HCT116 (cell line): Measurements from ENCODE around the gene TRAF3. TPM values are rescaled to one million over a fixed set of nuclear protein-coding genes. Genes with fewer than 3 reads are reported as not detected.

Experiments used
- ATAC-seq: fragments of 200-7000 bp; cut with Tn5 transposase; 2 replicates; pipeline ENCODE4 v1.9.1; 2020; ENCODE audit warnings: mild to moderate bottlenecking, moderate library complexity
- BruUV-seq: library from RNA; stranded (reverse); fragments of 400-500 nt; replicated peaks from 2 replicates; lab custom pipeline; 2021; lab: Mats Ljungman, UMichigan
- CTCF ChIA-PET: fragments of 300-600 bp; sonication (Branson Sonifier 250); formaldehyde crosslinking; loops from one replicate; lab custom pipeline; 2021; ENCODE audit warnings: antibody characterized with exemption; lab: Charles Lee
- POLR2A ChIA-PET: fragments of 300-600, 350-600 bp; sonication (Branson Sonifier 250); formaldehyde crosslinking; loops from one replicate; lab custom pipeline; 2021; ENCODE audit warnings: antibody characterized with exemption; lab: Charles Lee
- RAD21 ChIA-PET, 2 experiments: fragments of 300-600 bp; sonication (Branson Sonifier 250); formaldehyde crosslinking; loops; one replicate each; lab custom pipeline; 2023; ENCODE audit warnings: low total read pairs in 2 of 2; ENCODE audit not compliant: uncharacterized antibody in 2 of 2, unreplicated experiment in 2 of 2, low non-redundant PET in 1 of 2; lab: Charles Lee
- DNase-seq: peaks from one replicate; pipeline ENCODE4 v3.0.0-alpha.2; 2010; ENCODE audit warnings: low read depth, low spot score
- H2AFZ ChIP-seq: fragments of 200-600 bp; shearing (Covaris generic), sonication (generic); 2 replicates; pipeline ENCODE4 v1.6.1; 2017; ENCODE audit warnings: low read depth, mixed run types, mixed read lengths, antibody characterized with exemption, low read length; ENCODE audit not compliant: poor library complexity, severe bottlenecking
- H3K27ac ChIP-seq: 2 replicates; pipeline ENCODE4 v1.5.1; 2012; ENCODE audit warnings: low read depth, low read length
- H3K27me3 ChIP-seq: fragments of 200-600 bp; sonication (generic); 2 replicates; pipeline ENCODE4 v1.6.1; 2016; ENCODE audit warnings: mixed run types, low read length, mixed read lengths; ENCODE audit not compliant: insufficient read depth
- H3K36me3 ChIP-seq, 2 experiments: fragments of 200-500 bp in 1 of 2; fragments of 200-600 bp in 1 of 2; sonication (Bioruptor generic) in 1 of 2; sonication (generic) in 1 of 2; 2 replicates each; pipeline versions ENCODE4 v1.5.1 to v1.6.1; 2014 to 2016; ENCODE audit warnings: low read length in 2 of 2, inconsistent platforms in 1 of 2, mixed read lengths in 1 of 2, mixed run types in 1 of 2; ENCODE audit not compliant: insufficient read depth in 2 of 2, control insufficient read depth in 1 of 2
- H3K4me1 ChIP-seq, 2 experiments: fragments of 200-600 bp in 1 of 2; sonication (generic) in 1 of 2; 2 replicates each; pipeline versions ENCODE4 v1.5.1 to v1.6.1; 2012 to 2017; ENCODE audit warnings: low read length in 2 of 2, inconsistent platforms in 1 of 2, mild to moderate bottlenecking in 1 of 2, mixed read lengths in 1 of 2, mixed run types in 1 of 2, moderate library complexity in 1 of 2; ENCODE audit not compliant: insufficient read depth in 2 of 2, control insufficient read depth in 1 of 2
- H3K4me2 ChIP-seq: fragments of 200-600 bp; sonication (generic); 2 replicates; pipeline ENCODE4 v1.6.1; 2017; ENCODE audit warnings: mixed run types, low read length, mixed read lengths
- H3K4me3 ChIP-seq, 2 experiments: fragments of 200-600 bp in 1 of 2; sonication (generic) in 1 of 2; replicated peaks in 1 of 2; 2 replicates each; pipeline ENCODE4 v1.5.1; 2011 to 2016; ENCODE audit warnings: low read length in 2 of 2, control low read depth in 1 of 2, low read depth in 1 of 2, mild to moderate bottlenecking in 1 of 2, mixed read lengths in 1 of 2, mixed run types in 1 of 2
- H3K79me2 ChIP-seq: fragments of 200-600 bp; sonication (generic); 2 replicates; pipeline ENCODE4 v1.6.1; 2017; ENCODE audit warnings: mild to moderate bottlenecking, mixed run types, low read length, moderate library complexity, mixed read lengths; ENCODE audit not compliant: insufficient read depth
- H3K9ac ChIP-seq: fragments of 200-600 bp; sonication (generic); 2 replicates; pipeline ENCODE4 v1.6.1; 2016; ENCODE audit warnings: low read length, mixed read lengths
- H3K9me2 ChIP-seq: fragments of 200-600 bp; sonication (generic), shearing (Covaris generic); 2 replicates; pipeline ENCODE4 v1.6.1; 2017; ENCODE audit warnings: mixed run types, mild to moderate bottlenecking, moderate library complexity; ENCODE audit not compliant: insufficient read depth
- H3K9me3 ChIP-seq, 2 experiments: fragments of 200-500 bp in 1 of 2; fragments of 200-600 bp in 1 of 2; sonication (Bioruptor generic) in 1 of 2; sonication (generic) in 1 of 2; 2 replicates each; pipeline ENCODE4 v1.6.1; 2014 to 2017; ENCODE audit warnings: low read length in 2 of 2, mixed read lengths in 2 of 2, inconsistent platforms in 1 of 2, low read depth in 1 of 2, mild to moderate bottlenecking in 1 of 2, mixed run types in 1 of 2, moderate library complexity in 1 of 2; ENCODE audit not compliant: control insufficient read depth in 1 of 2, insufficient read depth in 1 of 2
- H4K20me1 ChIP-seq: fragments of 200-600 bp; sonication (generic), shearing (Covaris generic); 2 replicates; pipeline ENCODE4 v1.6.1; 2017; ENCODE audit warnings: mixed run types, mild to moderate bottlenecking, moderate library complexity; ENCODE audit not compliant: insufficient read depth
- EZH2phosphoT487 ChIP-seq: fragments of 200-600 bp; IDR thresholded peaks from 2 replicates; pipeline ENCODE4 v1.6.1; 2018; ENCODE audit warnings: antibody characterized with exemption, borderline replicate concordance
- POLR2AphosphoS5 ChIP-seq: IDR thresholded peaks from 2 replicates; pipeline ENCODE4 v1.6.1; 2011; ENCODE audit warnings: mild to moderate bottlenecking, low read depth, low read length, moderate library complexity
- RAD21 ChIP-seq: IDR thresholded peaks from 2 replicates; pipeline ENCODE4 v1.6.1; 2012; ENCODE audit warnings: low read depth, mild to moderate bottlenecking
- SIN3A ChIP-seq: IDR thresholded peaks from 2 replicates; pipeline ENCODE4 v1.6.1; 2012; ENCODE audit warnings: low read depth
- ZNF274 ChIP-seq: fragments of 200-500 bp; sonication (Bioruptor generic); IDR thresholded peaks from 2 replicates; pipeline ENCODE4 v1.6.1; 2014; ENCODE audit warnings: mild to moderate bottlenecking, low read depth, low read length, inconsistent platforms
- intact Hi-C: fragments of 100-400 bp; cut with micrococcal nuclease; formaldehyde crosslinking; loops from 2 replicates; pipeline ENCODE4 v1.10.0; 2022
- total RNA-seq: library from RNA; stranded (reverse); gene quantifications from one replicate; pipeline ENCODE4 v1.2.1, GENCODE V29; 2021; ENCODE audit not compliant: unreplicated experiment

The TRAF3 gene
- total RNA-seq, 1 experiment from 2014 or later = 32.1 TPM

- no peak for TF ChIP-seq ZNF274
Measured at GRCh38 chr14:102915292-102916110, 138.3 kb downstream of the TRAF3 start (continued).

GRCh38 chr14:102916347-102917055, 139.3 kb downstream of the TRAF3 start:
- ATAC-seq (no peak), DNase-seq (no peak)
- intact Hi-C loops = loop anchor here (5.0 to 10.0 kb wide), 2 partner anchors 322 to 479 kb away; partner anchors contain the start of gene RCOR1
- CTCF ChIA-PET = interaction anchor here (2.1 to 2.2 kb wide), 2 partner anchors 222 kb away, joined by 11 to 15 read pairs; no protein-coding TSS in a partner anchor
- H3K4me1 ChIP-seq = no peaks in the 10 kb centered on the region
- no peaks in the 10 kb centered on the region for H3K9me3 ChIP-seq
- POLR2A ChIA-PET = no interaction called here
- no peak for TF ChIP-seq POLR2AphosphoS5
- RAD21 ChIA-PET = no interaction called here
- no peaks in the 10 kb centered on the region for H3K79me2 ChIP-seq
- no peaks in the 10 kb centered on the region for H3K27me3 ChIP-seq
- no peaks in the 10 kb centered on the region for H3K9me2 ChIP-seq
- H3K9ac ChIP-seq = no peak overlapping the region
- no peak overlapping the region for H2AFZ ChIP-seq
- H3K27ac ChIP-seq = no peak overlapping the region
- no peaks in the 10 kb centered on the region for H4K20me1 ChIP-seq
- H3K4me3 ChIP-seq = no peak overlapping the region
- no TSS peak for BruUV-seq
- H3K36me3 ChIP-seq = no peaks in the 10 kb centered on the region
- H3K4me2 ChIP-seq = no peak overlapping the region

- ChIA-PET POLR2A (no interaction called here), CTCF (interaction anchor here (2.2 kb wide), 1 partner anchor 223 kb away, joined by 15 read pairs; no protein-coding TSS in a partner anchor), RAD21 (no interaction called here)
- Histone ChIP-seq H3K4me3 (no peak overlapping the region), H3K27me3 (no peaks in the 10 kb centered on the region), H2AFZ (no peak overlapping the region), H3K4me1 (no peaks in the 10 kb centered on the region), H3K9me2 (no peaks in the 10 kb centered on the region), H3K4me2 (no peak overlapping the region), H3K9me3 (no peaks in the 10 kb centered on the region), H3K27ac (no peak overlapping the region), H3K36me3 (no peaks in the 10 kb centered on the region), H4K20me1 (no peaks in the 10 kb centered on the region), H3K9ac (no peak overlapping the region), H3K79me2 (no peaks in the 10 kb centered on the region)
- DNase-seq (no peak), ATAC-seq (no peak)
- intact Hi-C loops = loop anchor here (5.0 to 10.0 kb wide), 2 partner anchors 322 to 480 kb away; partner anchors contain the start of gene RCOR1
- BruUV-seq = no TSS peak
- TF ChIP-seq SIN3A = no peak
- no peak for TF ChIP-seq EZH2phosphoT487
- TF ChIP-seq RAD21 = no peak
Measured at GRCh38 chr14:102917056-102917385, 139.8 kb downstream of the TRAF3 start.
